Measurements from ENCODE around the gene CBX2. TPM values are rescaled to one million over a fixed set of nuclear protein-coding genes. Genes with fewer than 3 reads are reported as not detected.

The CBX2 gene
- polyA plus RNA-seq: under 1 TPM in 1 of 3 donors, not detected in 2; 0.33 TPM

DNA sequence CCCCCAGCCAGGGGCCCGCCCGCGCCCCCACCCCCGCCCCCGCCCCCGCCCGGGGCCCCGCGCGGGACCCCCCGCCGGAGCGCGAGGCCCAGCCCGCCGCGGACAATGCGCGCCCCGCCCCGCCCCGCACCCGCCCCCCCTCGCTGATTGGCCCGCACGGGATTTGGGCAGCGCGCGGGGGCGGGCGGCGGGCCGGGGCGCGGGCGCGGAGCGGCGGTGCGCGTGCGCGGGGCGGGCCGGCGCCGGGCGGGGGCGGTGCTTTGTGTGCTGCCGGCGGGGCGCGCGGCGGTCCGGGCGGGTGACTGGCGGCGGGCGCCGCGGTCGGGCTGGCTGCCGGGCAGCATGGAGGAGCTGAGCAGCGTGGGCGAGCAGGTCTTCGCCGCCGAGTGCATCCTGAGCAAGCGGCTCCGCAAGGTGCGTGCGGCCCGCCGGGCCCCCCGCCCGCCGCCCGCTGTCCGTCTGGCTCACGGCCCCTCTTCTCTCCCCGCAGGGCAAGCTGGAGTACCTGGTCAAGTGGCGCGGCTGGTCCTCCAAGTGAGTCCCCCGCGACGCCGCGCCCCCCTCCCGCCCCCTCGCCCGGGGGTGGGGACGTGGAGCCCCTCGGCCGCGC, at the start of gene CBX2:
CBX2 (plus strand) TSS at position 255 of the 610 bp plus-strand sequence; CDS start at position 343, 88 bp downstream.
- Mint-ChIP-seq H3K36me3 (no peaks in the 10 kb centered on the region), H3K9me3 (no peaks in the 10 kb centered on the region), H3K27ac (peak within 1 kb of the TSS in 2 of 6 donors; percentile 30 to 35), H3K4me1 (peaks cover 16 to 19% of the 10 kb centered on the region in 2 donors), H3K4me3 (peak within 1 kb of the TSS; percentile 81 to 88 (median 84)), H3K27me3 (ENCODE audit: low read depth in 3 of 3) (peaks cover 15 to 43% (median 30%) of the 10 kb centered on the region in 3 donors)
- peak; percentile 79 to 83 (median 82) for DNase-seq

DNA sequence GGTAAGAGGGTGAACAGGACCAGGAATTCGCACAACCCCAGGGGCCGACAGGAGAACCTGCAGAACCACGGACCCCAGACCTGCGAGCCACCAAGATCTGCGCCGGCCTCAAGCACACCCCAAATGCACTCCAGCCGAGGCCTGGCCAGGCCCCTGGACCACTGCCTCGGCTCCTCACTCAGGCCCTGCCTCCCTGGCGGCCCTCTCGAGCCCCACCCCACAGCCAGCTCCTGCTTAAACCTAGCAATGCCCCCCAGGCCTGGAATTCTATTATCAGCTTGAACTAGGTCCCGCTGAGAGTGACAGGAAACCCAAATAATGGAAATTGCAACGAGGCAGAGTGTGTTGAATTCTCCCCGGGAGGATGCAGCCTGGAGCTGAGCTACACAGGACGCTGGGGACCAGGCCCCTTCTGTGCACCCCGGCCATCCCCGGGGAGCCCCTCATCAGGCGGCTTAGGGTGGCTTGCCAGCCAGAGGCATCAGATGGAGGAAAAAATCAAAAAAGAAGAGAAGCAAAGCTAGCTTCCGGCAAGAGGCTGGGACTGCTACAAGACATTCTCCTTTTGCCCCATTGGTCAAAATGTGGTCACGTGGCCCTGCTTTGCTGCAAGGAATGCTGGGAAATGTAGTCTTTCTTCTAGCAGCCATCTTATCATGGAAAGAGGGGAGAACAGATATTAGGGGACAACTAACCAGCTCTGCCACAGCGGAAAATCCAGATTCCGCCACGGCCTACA, 49.6 kb upstream of the CBX2 start:
- Mint-ChIP-seq H3K27me3 (ENCODE audit: low read depth in 3 of 3) (peaks cover 4% of the 10 kb centered on the region in 3 donors), H3K9me3 (no peaks in the 10 kb centered on the region), H3K4me3 (peak overlapping the region; percentile 75 to 83 (median 78)), H3K36me3 (no peaks in the 10 kb centered on the region), H3K27ac (peak overlapping the region; percentile 31 to 91 (median 80)), H3K4me1 (peaks cover 28 to 40% of the 10 kb centered on the region in 2 donors)
- peak; percentile 79 to 87 (median 84) for DNase-seq

DNA sequence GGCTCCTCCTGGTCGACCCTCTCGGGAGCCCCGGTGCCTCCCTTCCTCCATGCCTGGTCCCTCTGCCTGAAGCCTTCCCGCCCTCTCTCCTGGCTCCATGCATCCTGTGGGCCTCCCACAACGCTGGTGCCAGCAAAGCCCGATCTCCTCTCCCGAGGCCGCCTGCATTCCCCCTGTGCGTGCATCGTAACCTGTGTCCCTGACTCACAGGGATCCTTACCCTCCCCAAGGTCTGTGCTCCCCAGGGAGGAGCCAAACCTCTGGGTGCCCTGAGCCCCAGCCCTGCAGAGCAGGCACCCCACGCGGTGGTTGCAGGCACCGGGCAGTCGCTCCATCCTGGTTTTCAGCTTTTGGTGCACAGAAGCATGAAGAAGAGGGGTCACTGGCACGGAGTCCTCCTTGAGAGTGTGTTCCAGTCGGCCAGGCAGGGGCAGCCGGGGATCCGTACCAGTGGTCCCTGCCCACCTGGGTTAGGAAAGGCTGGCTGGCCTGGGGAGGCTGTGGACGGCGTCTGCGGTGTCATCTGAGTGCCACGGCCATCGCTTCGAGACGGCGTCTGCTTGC, 49.0 kb upstream of the CBX2 start:
- no peak for DNase-seq
- Mint-ChIP-seq H3K27ac (peak overlapping the region in 3 of 6 donors; percentile 55 to 87 (median 72)), H3K36me3 (no peaks in the 10 kb centered on the region), H3K4me3 (peak overlapping the region; percentile 33 to 83 (median 76)), H3K27me3 (ENCODE audit: low read depth in 3 of 3) (peaks cover 4 to 5% (median 4%) of the 10 kb centered on the region in 3 donors), H3K9me3 (no peaks in the 10 kb centered on the region), H3K4me1 (peaks cover 32 to 44% of the 10 kb centered on the region in 2 donors)

DNA sequence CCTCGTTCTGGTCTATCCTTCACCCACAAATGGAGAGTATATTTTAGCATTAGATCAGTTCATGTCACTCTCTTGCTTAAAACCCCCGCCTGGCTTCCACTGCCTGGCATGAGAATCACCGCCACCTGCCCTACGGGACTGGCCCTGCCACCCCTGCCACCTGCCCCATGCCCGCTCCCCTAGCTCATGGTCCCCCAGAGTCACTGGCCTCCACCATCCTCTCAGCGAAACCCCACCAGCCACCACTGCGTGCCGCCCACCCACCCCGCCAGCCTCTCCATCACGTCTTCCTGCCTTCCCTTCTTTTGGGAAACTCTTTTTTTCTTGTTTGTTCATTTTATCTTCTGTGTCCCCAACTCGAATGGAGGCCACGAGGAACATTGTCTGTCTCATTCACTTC, 48.2 kb upstream of the CBX2 start:
- no peaks in the 10 kb centered on the region for H3K36me3 Mint-ChIP-seq
- peaks cover 32 to 44% of the 10 kb centered on the region in 2 donors for H3K4me1 Mint-ChIP-seq
- peak overlapping the region in 3 of 5 donors; percentile 4 to 49 (median 39) for H3K4me3 Mint-ChIP-seq
- no peaks in the 10 kb centered on the region for H3K9me3 Mint-ChIP-seq
- H3K27ac Mint-ChIP-seq: no peak overlapping the region
- DNase-seq: no peak
- peaks cover 4 to 5% (median 5%) of the 10 kb centered on the region in 3 donors for H3K27me3 Mint-ChIP-seq (ENCODE audit: low read depth in 3 of 3)

DNA sequence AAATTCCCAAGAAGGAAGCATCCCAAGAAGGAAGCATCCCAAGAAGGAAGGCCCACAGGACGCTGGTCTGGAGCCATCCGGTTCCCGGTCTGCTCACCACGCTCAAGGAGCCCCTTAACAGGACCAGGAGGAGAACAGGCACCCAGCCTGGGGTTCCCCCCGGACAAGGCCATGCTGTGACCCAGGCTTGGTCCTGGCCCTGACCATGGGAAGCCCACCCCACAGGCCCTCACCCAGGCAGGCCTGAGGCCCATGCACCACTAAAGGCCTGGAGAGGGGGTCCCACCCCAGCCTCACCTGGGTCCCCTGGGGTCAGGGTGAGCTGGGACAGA, 47.5 kb upstream of the CBX2 start:
- H3K27ac Mint-ChIP-seq: no peak overlapping the region
- DNase-seq: no peak
- peaks cover 32 to 44% of the 10 kb centered on the region in 2 donors for H3K4me1 Mint-ChIP-seq
- H3K9me3 Mint-ChIP-seq: no peaks in the 10 kb centered on the region
- H3K36me3 Mint-ChIP-seq: no peaks in the 10 kb centered on the region
- H3K27me3 Mint-ChIP-seq (ENCODE audit: low read depth in 3 of 3): peaks cover 4 to 5% (median 5%) of the 10 kb centered on the region in 3 donors
- H3K4me3 Mint-ChIP-seq: no peak overlapping the region

DNA sequence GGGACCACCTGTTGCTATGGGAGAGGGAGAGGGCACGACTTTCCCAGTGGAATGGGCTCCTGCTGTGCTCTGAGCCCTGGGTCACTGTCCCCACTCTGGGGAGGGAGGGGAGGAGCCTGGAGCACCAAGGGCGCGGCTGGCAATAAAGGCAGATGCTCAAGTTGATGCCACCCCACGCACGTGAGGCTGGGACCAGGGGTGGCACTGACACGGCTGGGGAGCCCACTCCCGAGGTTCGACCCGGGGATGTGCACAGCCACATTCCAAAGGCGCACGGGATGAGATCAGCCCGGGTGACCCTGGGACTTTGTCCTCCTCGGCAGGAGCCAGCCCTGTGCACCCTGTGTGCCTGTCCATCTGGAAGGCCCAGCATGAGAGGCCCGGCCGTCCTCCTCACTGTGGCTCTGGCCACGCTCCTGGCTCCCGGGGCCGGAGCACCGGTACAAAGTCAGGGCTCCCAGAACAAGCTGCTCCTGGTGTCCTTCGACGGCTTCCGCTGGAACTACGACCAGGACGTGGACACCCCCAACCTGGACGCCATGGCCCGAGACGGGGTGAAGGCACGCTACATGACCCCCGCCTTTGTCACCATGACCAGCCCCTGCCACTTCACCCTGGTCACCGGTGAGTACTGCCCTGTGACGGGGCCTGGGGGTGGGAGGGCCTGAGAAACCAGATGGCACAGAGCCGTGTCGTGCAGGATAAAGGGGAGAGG, 47.0 kb upstream of the CBX2 start, which contains the start of gene ENPP7:
ENPP7 (plus strand) TSS at position 175 of the 715 bp plus-strand sequence; CDS start at position 372, 197 bp downstream.
- peaks cover 3 to 5% (median 5%) of the 10 kb centered on the region in 3 donors for H3K27me3 Mint-ChIP-seq (ENCODE audit: low read depth in 3 of 3)
- peak within 1 kb of the TSS in 1 of 6 donors; percentile 17 for H3K27ac Mint-ChIP-seq
- H3K9me3 Mint-ChIP-seq: no peaks in the 10 kb centered on the region
- H3K4me1 Mint-ChIP-seq: peaks cover 32 to 44% of the 10 kb centered on the region in 2 donors
- no peak for DNase-seq
- no peaks in the 10 kb centered on the region for H3K36me3 Mint-ChIP-seq
- H3K4me3 Mint-ChIP-seq: peak within 1 kb of the TSS in 2 of 5 donors; percentile 35 to 39

DNA sequence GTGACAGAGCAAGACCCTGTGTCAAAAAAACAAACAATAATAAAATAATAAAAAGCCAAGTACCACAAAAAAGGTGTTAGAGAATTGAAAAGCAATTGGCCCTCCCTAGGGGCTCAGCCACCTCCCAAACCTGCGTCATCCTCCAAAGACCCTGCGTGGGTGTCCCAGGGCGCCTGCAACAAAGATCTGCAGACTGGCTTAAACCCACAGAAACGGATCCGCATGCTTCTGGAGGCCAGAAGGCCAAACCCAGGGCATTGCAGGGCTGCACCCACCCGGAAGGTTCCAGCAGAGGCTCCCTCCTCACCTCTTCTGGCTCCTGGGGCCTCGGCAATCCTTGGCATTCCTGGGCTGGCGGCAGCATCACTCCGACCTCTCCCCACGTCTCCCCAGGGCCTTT, 45.7 kb upstream of the CBX2 start:
- H3K4me3 Mint-ChIP-seq: peak overlapping the region in 3 of 5 donors; percentile 87 to 91 (median 91)
- no peak for DNase-seq
- H3K27ac Mint-ChIP-seq: peak overlapping the region in 4 of 6 donors; percentile 89 to 98 (median 92)
- H3K27me3 Mint-ChIP-seq (ENCODE audit: low read depth in 3 of 3): peaks cover 2 to 5% (median 5%) of the 10 kb centered on the region in 3 donors
- H3K9me3 Mint-ChIP-seq: no peaks in the 10 kb centered on the region
- H3K36me3 Mint-ChIP-seq: peaks cover 0 to 3% (median 0%) of the 10 kb centered on the region in 3 donors
- H3K4me1 Mint-ChIP-seq: peaks cover 32 to 44% of the 10 kb centered on the region in 2 donors

DNA sequence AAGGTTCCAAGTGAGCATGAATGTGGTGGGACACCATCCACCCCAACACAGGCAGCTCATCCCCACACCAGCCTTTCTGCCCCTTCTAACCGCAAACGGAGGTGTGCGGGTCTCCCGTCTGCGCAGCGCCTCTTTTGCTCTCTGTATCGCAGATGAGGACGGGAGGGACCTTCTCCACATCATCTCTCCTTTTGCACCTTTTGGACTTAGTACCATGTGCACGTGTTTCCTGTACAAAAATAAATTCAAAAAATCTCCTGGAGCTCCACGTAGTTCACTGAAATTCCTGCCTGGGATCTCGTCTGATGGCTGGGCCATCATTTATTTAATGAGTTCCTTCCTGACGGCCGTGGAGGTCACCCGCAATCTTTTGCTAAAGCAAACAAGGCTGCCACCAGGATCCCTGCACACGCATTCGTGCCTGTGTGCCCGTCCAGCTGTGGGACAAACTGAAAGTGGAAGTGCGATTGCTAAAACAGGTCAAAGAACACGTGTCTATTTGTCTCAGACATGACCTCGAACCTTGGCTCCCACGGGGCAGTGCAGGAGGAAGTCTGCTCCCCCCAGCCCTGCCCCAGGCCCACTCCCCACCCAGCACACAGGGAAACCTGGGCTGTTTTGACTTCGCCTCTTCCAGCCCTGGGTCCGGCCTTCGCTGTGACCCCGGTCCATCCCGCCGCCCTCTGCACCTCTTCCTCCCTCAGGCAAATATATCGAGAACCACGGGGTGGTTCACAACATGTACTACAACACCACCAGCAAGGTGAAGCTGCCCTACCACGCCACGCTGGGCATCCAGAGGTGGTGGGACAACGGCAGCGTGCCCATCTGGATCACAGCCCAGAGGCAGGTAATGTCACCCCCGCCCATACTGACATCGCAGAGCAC, 44.9 kb upstream of the CBX2 start:
- Mint-ChIP-seq H3K27ac (peak overlapping the region in 5 of 6 donors; percentile 53 to 98 (median 92)), H3K27me3 (ENCODE audit: low read depth in 3 of 3) (peaks cover 2 to 5% (median 5%) of the 10 kb centered on the region in 3 donors), H3K4me3 (peak overlapping the region; percentile 5 to 91 (median 87)), H3K9me3 (no peaks in the 10 kb centered on the region), H3K4me1 (peaks cover 27 to 38% of the 10 kb centered on the region in 2 donors), H3K36me3 (peaks cover 0 to 3% (median 0%) of the 10 kb centered on the region in 3 donors)
- peak in 2 of 3 donors; percentile 68 to 69 for DNase-seq

DNA sequence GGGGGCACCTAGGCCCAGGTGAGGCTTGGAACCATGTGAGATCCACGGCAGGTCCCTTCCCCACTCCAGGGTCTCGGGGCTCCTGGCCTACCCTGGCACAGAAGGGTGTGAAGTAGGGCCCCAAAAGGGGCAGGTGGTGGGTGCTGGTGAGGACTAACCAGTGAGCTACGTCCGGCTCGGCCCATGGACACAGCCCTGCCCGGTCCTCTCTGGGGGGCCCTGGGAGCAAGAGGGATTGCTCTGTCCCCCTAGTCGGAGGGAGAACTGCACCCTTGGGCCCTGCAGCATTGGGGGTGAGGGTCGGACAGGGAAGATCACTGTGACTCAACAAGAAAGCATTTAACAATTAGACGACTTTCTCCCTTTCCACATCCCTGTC, 44.3 kb upstream of the CBX2 start:
- Mint-ChIP-seq H3K27ac (peak overlapping the region in 4 of 6 donors; percentile 89 to 98 (median 92)), H3K27me3 (ENCODE audit: low read depth in 3 of 3) (peaks cover 1 to 5% (median 2%) of the 10 kb centered on the region in 3 donors), H3K4me3 (peak overlapping the region in 3 of 5 donors; percentile 87 to 91 (median 91)), H3K36me3 (peaks cover 0 to 3% (median 0%) of the 10 kb centered on the region in 3 donors), H3K9me3 (no peaks in the 10 kb centered on the region), H3K4me1 (peaks cover 22 to 32% of the 10 kb centered on the region in 2 donors)
- no peak for DNase-seq

DNA sequence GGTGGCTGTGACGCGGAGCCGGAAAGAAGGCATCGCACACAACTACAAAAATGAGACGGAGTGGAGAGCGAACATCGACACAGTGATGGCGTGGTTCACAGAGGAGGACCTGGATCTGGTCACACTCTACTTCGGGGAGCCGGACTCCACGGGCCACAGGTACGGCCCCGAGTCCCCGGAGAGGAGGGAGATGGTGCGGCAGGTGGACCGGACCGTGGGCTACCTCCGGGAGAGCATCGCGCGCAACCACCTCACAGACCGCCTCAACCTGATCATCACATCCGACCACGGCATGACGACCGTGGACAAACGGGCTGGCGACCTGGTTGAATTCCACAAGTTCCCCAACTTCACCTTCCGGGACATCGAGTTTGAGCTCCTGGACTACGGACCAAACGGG, 42.9 kb upstream of the CBX2 start:
- peaks cover 0 to 3% (median 0%) of the 10 kb centered on the region in 3 donors for H3K36me3 Mint-ChIP-seq
- peaks cover 4 to 10% (median 5%) of the 10 kb centered on the region in 3 donors for H3K27me3 Mint-ChIP-seq (ENCODE audit: low read depth in 3 of 3)
- DNase-seq: no peak
- H3K27ac Mint-ChIP-seq: no peak overlapping the region
- no peaks in the 10 kb centered on the region for H3K9me3 Mint-ChIP-seq
- peaks cover 16 to 18% of the 10 kb centered on the region in 2 donors for H3K4me1 Mint-ChIP-seq
- no peak overlapping the region for H3K4me3 Mint-ChIP-seq

DNA sequence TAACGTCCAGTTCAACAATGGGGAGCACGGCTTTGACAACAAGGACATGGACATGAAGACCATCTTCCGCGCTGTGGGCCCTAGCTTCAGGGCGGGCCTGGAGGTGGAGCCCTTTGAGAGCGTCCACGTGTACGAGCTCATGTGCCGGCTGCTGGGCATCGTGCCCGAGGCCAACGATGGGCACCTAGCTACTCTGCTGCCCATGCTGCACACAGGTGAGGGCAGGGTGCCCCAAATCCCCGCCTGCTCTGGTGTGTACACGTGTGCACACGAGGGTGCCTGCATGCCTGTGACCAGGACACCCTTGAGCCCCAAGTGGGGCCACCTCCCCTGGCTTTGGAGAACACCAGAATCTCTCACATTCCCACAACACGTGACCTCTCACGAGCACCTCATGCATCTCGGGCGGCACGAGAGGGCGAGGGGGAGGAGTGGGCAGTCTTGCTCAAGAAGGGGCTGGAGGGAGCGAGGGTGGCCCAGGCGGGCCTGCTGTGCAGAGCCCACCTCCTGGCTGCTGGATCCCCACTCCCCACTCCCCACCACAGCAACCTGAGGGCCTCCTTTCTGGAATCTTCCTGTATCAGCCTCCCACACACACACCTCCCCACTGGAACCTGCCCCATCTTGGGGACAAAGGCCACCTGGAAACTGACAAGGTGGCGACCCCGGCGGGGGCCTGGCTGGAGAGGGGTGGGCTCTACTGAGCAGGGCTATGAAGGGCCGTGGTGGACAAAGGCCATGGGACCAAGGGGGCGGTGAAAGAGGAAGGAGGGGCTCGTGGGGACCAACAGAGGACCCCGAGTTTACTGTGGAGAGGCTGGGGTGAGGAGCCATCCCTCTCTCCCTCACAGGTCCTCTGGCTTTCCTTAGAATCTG, 40.7 kb upstream of the CBX2 start:
- no peaks in the 10 kb centered on the region for H3K9me3 Mint-ChIP-seq
- peaks cover 0 to 3% (median 0%) of the 10 kb centered on the region in 3 donors for H3K36me3 Mint-ChIP-seq
- H3K4me1 Mint-ChIP-seq: peaks cover 14% of the 10 kb centered on the region in 2 donors
- no peak overlapping the region for H3K4me3 Mint-ChIP-seq
- peaks cover 5 to 12% (median 10%) of the 10 kb centered on the region in 3 donors for H3K27me3 Mint-ChIP-seq (ENCODE audit: low read depth in 3 of 3)
- H3K27ac Mint-ChIP-seq: no peak overlapping the region
- DNase-seq: no peak

Measured in immature natural killer cell (primary cell).